A673 (cell line): ENCODE results near the gene DDX31. TPM values are rescaled to one million over a fixed set of nuclear protein-coding genes. Genes with fewer than 3 reads are reported as not detected.

ENCODE experiments used
- BruUV-seq: library from RNA; stranded (reverse); fragments of 400-500 nt; replicated peaks from 2 replicates; lab custom pipeline; 2021; lab: Mats Ljungman, UMichigan
- CTCF ChIA-PET: fragments of 300-600 bp; sonication (Branson Sonifier 250); formaldehyde crosslinking; loops from one replicate; lab custom pipeline; 2022; ENCODE audit warnings: antibody characterized with exemption; lab: Charles Lee
- POLR2A ChIA-PET: fragments of 300-600 bp; sonication (Branson Sonifier 250); formaldehyde crosslinking; loops from one replicate; lab custom pipeline; 2022; ENCODE audit warnings: antibody characterized with exemption; ENCODE audit not compliant: low non-redundant PET; lab: Charles Lee
- DNase-seq: peaks from one replicate; pipeline ENCODE4 v3.0.0-alpha.2; 2015; ENCODE audit warnings: low spot score
- H3K27ac ChIP-seq: fragments of 200-600 bp; sonication (generic); 2 replicates; pipeline ENCODE4 v1.5.1; 2016; ENCODE audit warnings: mixed run types, low read depth, mild to moderate bottlenecking, mixed read lengths, antibody characterized with exemption, low read length; ENCODE audit not compliant: poor library complexity, severe bottlenecking
- H3K27me3 ChIP-seq: fragments of 200-600 bp; sonication (generic); replicated peaks from 2 replicates; pipeline ENCODE4 v1.6.1; 2017; ENCODE audit warnings: mixed run types, low read depth, mild to moderate bottlenecking, mixed read lengths, antibody characterized with exemption, low read length; ENCODE audit not compliant: insufficient read depth, poor library complexity
- H3K36me3 ChIP-seq: fragments of 200-600 bp; sonication (generic); 2 replicates; pipeline ENCODE4 v1.6.1; 2016; ENCODE audit warnings: mixed run types, mild to moderate bottlenecking, mixed read lengths, antibody characterized with exemption, low read length; ENCODE audit not compliant: insufficient read depth, poor library complexity, severe bottlenecking
- H3K4me1 ChIP-seq: fragments of 200-600 bp; sonication (generic); 2 replicates; pipeline ENCODE4 v1.6.1; 2017; ENCODE audit warnings: mixed run types, mild to moderate bottlenecking, mixed read lengths, antibody characterized with exemption, low read length; ENCODE audit not compliant: insufficient read depth, poor library complexity, severe bottlenecking
- H3K4me3 ChIP-seq: fragments of 200-600 bp; sonication (generic); 2 replicates; pipeline ENCODE4 v1.5.1; 2016; ENCODE audit warnings: low read depth, mixed run types, mild to moderate bottlenecking, mixed read lengths, low read length; ENCODE audit not compliant: poor library complexity, severe bottlenecking
- H3K9me3 ChIP-seq: fragments of 200-600 bp; sonication (generic); 2 replicates; pipeline ENCODE4 v1.6.1; 2016; ENCODE audit warnings: mixed run types, low read depth, mild to moderate bottlenecking, mixed read lengths, antibody characterized with exemption, low read length; ENCODE audit not compliant: poor library complexity, severe bottlenecking
- CTCF ChIP-seq: fragments of 300-800, 200-600 bp; sonication (generic); conservative IDR thresholded peaks from 2 replicates; pipeline ENCODE4 v1.5.1; 2017; ENCODE audit warnings: low read depth, mild to moderate bottlenecking, antibody characterized with exemption, low read length, moderate library complexity, mixed read lengths
- EZH2 ChIP-seq: fragments of 200-600 bp; sonication (generic); IDR thresholded peaks from 2 replicates; pipeline ENCODE4 v1.6.1; 2017; ENCODE audit warnings: borderline replicate concordance, low read depth, mild to moderate bottlenecking, mixed read lengths, antibody characterized with exemption, low read length; ENCODE audit not compliant: poor library complexity, severe bottlenecking
- intact Hi-C: fragments of 100-400 bp; cut with micrococcal nuclease; formaldehyde crosslinking; loops from one replicate; pipeline ENCODE4 v1.10.0; 2022; ENCODE audit not compliant: unreplicated experiment
- total RNA-seq: library from RNA; stranded (reverse); gene quantifications from 2 replicates; pipeline ENCODE4 v1.2.3, GENCODE V29; 2021

DDX31 gene
- total RNA-seq, 1 experiment from 2014 or later, result 34.2 TPM

GRCh38 chr9:132543960-132544359 is 125.8 kb downstream of the DDX31 start:
- Histone ChIP-seq H3K27ac (no peak overlapping the region), H3K36me3 (no peaks in the 10 kb centered on the region), H3K27me3 (no peaks in the 10 kb centered on the region), H3K4me1 (peaks cover 12% of the 10 kb centered on the region), H3K9me3 (no peaks in the 10 kb centered on the region), H3K4me3 (no peak overlapping the region)
- no peak for DNase-seq
- intact Hi-C loops, result no loop called here
- ChIA-PET CTCF (no interaction called here), POLR2A (no interaction called here)
- no TSS peak for BruUV-seq
- no peak for TF ChIP-seq CTCF
- TF ChIP-seq EZH2, result no peak

GRCh38 chr9:132543251-132543650 is 126.5 kb downstream of the DDX31 start:
- CTCF ChIA-PET, result no interaction called here
- intact Hi-C loops, result no loop called here

More at GRCh38 chr9:132543251-132543650, 126.5 kb downstream of the DDX31 start:
- no peaks in the 10 kb centered on the region for H3K36me3 ChIP-seq
- H3K9me3 ChIP-seq, result no peaks in the 10 kb centered on the region
- no peak for DNase-seq
- TF ChIP-seq EZH2, result no peak
- no peak for TF ChIP-seq CTCF
- H3K27ac ChIP-seq, result no peak overlapping the region
- H3K27me3 ChIP-seq, result no peaks in the 10 kb centered on the region
- peaks cover 12% of the 10 kb centered on the region for H3K4me1 ChIP-seq
- BruUV-seq, result no TSS peak
- no peak overlapping the region for H3K4me3 ChIP-seq
- POLR2A ChIA-PET, result no interaction called here

Other genes starting within 250 kb of the DDX31 start
- not detected in 2 replicates for gene BARHL1, start 87.4 kb downstream of the DDX31 start, total RNA-seq
- gene GTF3C4, start 481 bp upstream of the DDX31 start, total RNA-seq, result 38.6 and 40.8 TPM in 2 replicates
- gene AK8, start 208.3 kb upstream of the DDX31 start, total RNA-seq, result 0.92 TPM in 1 of 2 replicates, not detected in the other
- gene SPACA9, start 208.9 kb upstream of the DDX31 start, total RNA-seq, result 2.1 and 4.3 TPM in 2 replicates